HUES64 (cell line): ENCODE measurements around the gene CDK12.

Experiments used
- H3K27ac ChIP-seq: 2 replicates; pipeline ENCODE4 v1.7.0; 2013; ENCODE audit warnings: low read depth, low read length, inconsistent platforms
- H3K27me3 ChIP-seq: 2 replicates; pipeline ENCODE4 v1.6.1; 2013; ENCODE audit warnings: mild to moderate bottlenecking, low read length; ENCODE audit not compliant: insufficient read depth
- H3K36me3 ChIP-seq: 2 replicates; pipeline ENCODE4 v1.6.1; 2013; ENCODE audit warnings: mild to moderate bottlenecking, low read length; ENCODE audit not compliant: insufficient read depth
- H3K4me1 ChIP-seq: 2 replicates; pipeline ENCODE4 v1.6.1; 2013; ENCODE audit warnings: mild to moderate bottlenecking, low read length, moderate library complexity; ENCODE audit not compliant: insufficient read depth
- H3K4me3 ChIP-seq: 2 replicates; pipeline ENCODE4 v1.5.1; 2013; ENCODE audit warnings: mild to moderate bottlenecking, low read length, moderate library complexity
- H3K9ac ChIP-seq: 2 replicates; pipeline ENCODE4 v1.6.1; 2013; ENCODE audit warnings: mild to moderate bottlenecking, low read depth, low read length
- H3K9me3 ChIP-seq: 2 replicates; pipeline ENCODE4 v1.6.1; 2013; ENCODE audit warnings: low read depth, low read length; ENCODE audit not compliant: insufficient read depth
- WGBS: fragments of 150-250, 120-280 bp; methylation state at CpG from one replicate; pipeline ENCODE4 v1.1.7; 2013; ENCODE audit warnings: missing lambda C conversion rate; 5-methylcytosine and 5-hydroxymethylcytosine counted together

CDK12 gene

GRCh38 chr17:39568702-39569101 lies 107.4 kb downstream of the CDK12 start:
- Histone ChIP-seq H3K9me3 (no peaks in the 10 kb centered on the region), H3K27ac (no peak overlapping the region), H3K4me1 (peaks cover 5% of the 10 kb centered on the region), H3K4me3 (no peak overlapping the region), H3K27me3 (no peaks in the 10 kb centered on the region), H3K9ac (no peak overlapping the region), H3K36me3 (0 out of 2 replicates have a peak, but pooled peaks cover 7% of the 10 kb centered on the region)
- 93% methylated on average over 9 of the region's 9 CpGs for WGBS

GRCh38 chr17:39569126-39569525 lies 107.8 kb downstream of the CDK12 start:
- Histone ChIP-seq H3K27me3 (no peaks in the 10 kb centered on the region), H3K27ac (no peak overlapping the region), H3K4me3 (no peak overlapping the region), H3K9ac (no peak overlapping the region), H3K36me3 (0 out of 2 replicates have a peak, but pooled peaks cover 7% of the 10 kb centered on the region), H3K4me1 (peaks cover under 1% of the 10 kb centered on the region), H3K9me3 (no peaks in the 10 kb centered on the region)
- WGBS = 100% methylated on average over 1 of the region's 1 CpG

- Histone ChIP-seq H3K9ac (no peak overlapping the region), H3K36me3 (0 out of 2 replicates have a peak, but pooled peaks cover 7% of the 10 kb centered on the region), H3K27me3 (peaks cover 5% of the 10 kb centered on the region), H3K4me1 (no peaks in the 10 kb centered on the region), H3K4me3 (no peak overlapping the region), H3K9me3 (no peaks in the 10 kb centered on the region), H3K27ac (no peak overlapping the region)
- WGBS = 79% methylated on average over 2 of the region's 2 CpGs
Observed at GRCh38 chr17:39572121-39572520, 110.8 kb downstream of the CDK12 start.

- WGBS = 2% methylated on average over 66 of the region's 66 CpGs
- Histone ChIP-seq H3K36me3 (0 out of 2 replicates have a peak, but pooled peaks cover 5% of the 10 kb centered on the region), H3K4me3 (peak overlapping the region; percentile 67), H3K27ac (peak overlapping the region; percentile 66; the same call in 1 of the 2 replicates), H3K27me3 (peaks cover 5% of the 10 kb centered on the region), H3K9ac (peak overlapping the region; percentile 65; the same call in 1 of the 2 replicates), H3K4me1 (peaks cover 8% of the 10 kb centered on the region), H3K9me3 (no peaks in the 10 kb centered on the region)
Observed at GRCh38 chr17:39573447-39574298, 112.4 kb downstream of the CDK12 start.

GRCh38 chr17:39576187-39576586 lies 114.9 kb downstream of the CDK12 start:
- H3K27ac ChIP-seq = no peak overlapping the region
- H3K9me3 ChIP-seq = no peaks in the 10 kb centered on the region
- peaks cover 27% of the 10 kb centered on the region for H3K4me1 ChIP-seq
- H3K36me3 ChIP-seq = no peaks in the 10 kb centered on the region
- peaks cover 5% of the 10 kb centered on the region for H3K27me3 ChIP-seq
- H3K9ac ChIP-seq = no peak overlapping the region
- WGBS = 38% methylated on average over 6 of the region's 7 CpGs
- H3K4me3 ChIP-seq = no peak overlapping the region

- Histone ChIP-seq H3K4me3 (no peak overlapping the region), H3K36me3 (no peaks in the 10 kb centered on the region), H3K4me1 (peaks cover 27% of the 10 kb centered on the region), H3K9me3 (no peaks in the 10 kb centered on the region), H3K9ac (no peak overlapping the region), H3K27me3 (peaks cover 5% of the 10 kb centered on the region), H3K27ac (no peak overlapping the region)
- 79% methylated on average over 2 of the region's 2 CpGs for WGBS
Observed at GRCh38 chr17:39578272-39578671, 117.0 kb downstream of the CDK12 start.

GRCh38 chr17:39579318-39580081 lies 118.2 kb downstream of the CDK12 start:
- WGBS = 17% methylated on average over 7 of the region's 8 CpGs

GRCh38 chr17:39580082-39580468 lies 118.8 kb downstream of the CDK12 start:
- H3K27me3 ChIP-seq = peaks cover 5% of the 10 kb centered on the region
- H3K9me3 ChIP-seq = no peaks in the 10 kb centered on the region
- H3K9ac ChIP-seq = peak overlapping the region; percentile 30; the same call in 1 of the 2 replicates
- 68% methylated on average over 7 of the region's 7 CpGs for WGBS
- H3K4me1 ChIP-seq = peaks cover 27% of the 10 kb centered on the region
- no peaks in the 10 kb centered on the region for H3K36me3 ChIP-seq
- H3K27ac ChIP-seq = peak overlapping the region; percentile 67
- H3K4me3 ChIP-seq = no peak overlapping the region

More at GRCh38 chr17:39579318-39580081, 118.2 kb downstream of the CDK12 start:
- Histone ChIP-seq H3K9me3 (no peaks in the 10 kb centered on the region), H3K4me1 (peaks cover 27% of the 10 kb centered on the region), H3K27me3 (peaks cover 5% of the 10 kb centered on the region), H3K9ac (peak overlapping the region; percentile 30; the same call in 1 of the 2 replicates), H3K27ac (peak overlapping the region; percentile 67), H3K4me3 (peak overlapping the region; percentile 21), H3K36me3 (no peaks in the 10 kb centered on the region)

GRCh38 chr17:39581071-39581758 lies 119.9 kb downstream of the CDK12 start:
- Histone ChIP-seq H3K27me3 (no peaks in the 10 kb centered on the region), H3K4me3 (no peak overlapping the region), H3K9me3 (no peaks in the 10 kb centered on the region), H3K4me1 (peaks cover 27% of the 10 kb centered on the region), H3K9ac (no peak overlapping the region), H3K27ac (no peak overlapping the region), H3K36me3 (no peaks in the 10 kb centered on the region)
- 91% methylated on average over 20 of the region's 20 CpGs for WGBS

- 92% methylated on average over 4 of the region's 4 CpGs for WGBS
- Histone ChIP-seq H3K4me1 (peaks cover 27% of the 10 kb centered on the region), H3K9ac (no peak overlapping the region), H3K27me3 (no peaks in the 10 kb centered on the region), H3K4me3 (no peak overlapping the region), H3K9me3 (no peaks in the 10 kb centered on the region), H3K36me3 (no peaks in the 10 kb centered on the region), H3K27ac (no peak overlapping the region)
Observed at GRCh38 chr17:39581759-39582085, 120.4 kb downstream of the CDK12 start.

GRCh38 chr17:39582658-39583057 lies 121.4 kb downstream of the CDK12 start:
- Histone ChIP-seq H3K27me3 (no peaks in the 10 kb centered on the region), H3K27ac (no peak overlapping the region), H3K36me3 (no peaks in the 10 kb centered on the region), H3K9me3 (no peaks in the 10 kb centered on the region), H3K9ac (no peak overlapping the region), H3K4me3 (no peak overlapping the region), H3K4me1 (peaks cover 27% of the 10 kb centered on the region)
- WGBS = 0% methylated on average over 1 of the region's 2 CpGs
